Measurements from ENCODE around the gene SNX7. TPM values are rescaled to one million over a fixed set of nuclear protein-coding genes. Genes with fewer than 3 reads are reported as not detected.

SNX7 gene
- total and polyA plus RNA-seq, 10 donors: 2.3 to 11.5 (median 7.6) TPM

GRCh38 chr1:98769162-98769561 is 107.6 kb downstream of the SNX7 start:
- H3K4me3 ChIP-seq: no peak overlapping the region
- H3K36me3 ChIP-seq: no peaks in the 10 kb centered on the region
- peaks cover 0 to 8% (median 0%) of the 10 kb centered on the region in 6 donors for H3K4me1 ChIP-seq
- no peaks in the 10 kb centered on the region for H3K27me3 ChIP-seq (replicated peaks in 1 of 7)
- intact Hi-C loops (cut with DNase I; ENCODE audit: low total_unique reads): no loop called here
- no peak for DNase-seq
- TF ChIP-seq CTCF (IDR thresholded peaks at IDR 0.05 in 8 of 11, conservative IDR thresholded peaks at IDR 0.05 in 3 of 11) (no peak), POLR2AphosphoS5 (IDR thresholded peaks at IDR 0.05) (no peak), POLR2A (IDR thresholded peaks at IDR 0.05) (no peak)
- H3K9me3 ChIP-seq: no peaks in the 10 kb centered on the region
- 45 to 69% (median 53%) methylated on average over 3 of the region's 3 CpGs for WGBS, 5 donors
- H3K27ac ChIP-seq: no peak overlapping the region

- H3K27me3 ChIP-seq (replicated peaks in 1 of 7): no peaks in the 10 kb centered on the region
- H3K27ac ChIP-seq: no peak overlapping the region
- no peak for DNase-seq
- H3K9me3 ChIP-seq: peaks cover 0 to 32% (median 10%) of the 10 kb centered on the region in 8 donors
- H3K4me3 ChIP-seq: no peak overlapping the region
- 82 to 83% (median 83%) methylated on average over 2 of the region's 2 CpGs for WGBS, 5 donors
- intact Hi-C loops (cut with DNase I; ENCODE audit: low total_unique reads): no loop called here
- H3K36me3 ChIP-seq: no peaks in the 10 kb centered on the region
- TF ChIP-seq POLR2AphosphoS5 (IDR thresholded peaks at IDR 0.05): no peak
- no peak for TF ChIP-seq CTCF (IDR thresholded peaks at IDR 0.05 in 8 of 11, conservative IDR thresholded peaks at IDR 0.05 in 3 of 11)
- TF ChIP-seq POLR2A (IDR thresholded peaks at IDR 0.05): no peak
- H3K4me1 ChIP-seq: no peaks in the 10 kb centered on the region
Observed at GRCh38 chr1:98781906-98782305, 120.4 kb downstream of the SNX7 start.

- TF ChIP-seq POLR2AphosphoS5 (IDR thresholded peaks at IDR 0.05) (no peak), POLR2A (IDR thresholded peaks at IDR 0.05) (no peak), CTCF (IDR thresholded peaks at IDR 0.05 in 8 of 11, conservative IDR thresholded peaks at IDR 0.05 in 3 of 11) (no peak)
- H3K4me3 ChIP-seq: no peak overlapping the region
Observed at GRCh38 chr1:98783821-98784220, 122.3 kb downstream of the SNX7 start.

GRCh38 chr1:98791498-98791897 is 130.0 kb downstream of the SNX7 start:
- WGBS, 5 donors: 66 to 84% (median 79%) methylated on average over 6 of the region's 6 CpGs
- Histone ChIP-seq H3K27ac (no peak overlapping the region), H3K9me3 (peaks cover 0 to 6% (median 0%) of the 10 kb centered on the region in 8 donors), H3K27me3 (replicated peaks in 1 of 7) (no peaks in the 10 kb centered on the region), H3K36me3 (no peaks in the 10 kb centered on the region), H3K4me3 (no peak overlapping the region), H3K4me1 (no peaks in the 10 kb centered on the region)
- no peak for DNase-seq
- intact Hi-C loops (cut with DNase I; ENCODE audit: low total_unique reads): loop anchor here (10.0 kb wide), 1 partner anchor 393 kb away; no protein-coding TSS in a partner anchor
- no peak for TF ChIP-seq CTCF (IDR thresholded peaks at IDR 0.05 in 8 of 11, conservative IDR thresholded peaks at IDR 0.05 in 3 of 11)
- no peak for TF ChIP-seq POLR2A (IDR thresholded peaks at IDR 0.05)
- TF ChIP-seq POLR2AphosphoS5 (IDR thresholded peaks at IDR 0.05): no peak

More at GRCh38 chr1:98783821-98784220, 122.3 kb downstream of the SNX7 start:
- H3K27me3 ChIP-seq (replicated peaks in 1 of 7): no peaks in the 10 kb centered on the region
- no peak for DNase-seq
- 80 to 96% (median 89%) methylated on average over 1 to 6 of the region's 6 CpGs for WGBS, 5 donors
- no peaks in the 10 kb centered on the region for H3K4me1 ChIP-seq
- no peaks in the 10 kb centered on the region for H3K36me3 ChIP-seq
- no peak overlapping the region for H3K27ac ChIP-seq
- peaks cover 0 to 33% (median 10%) of the 10 kb centered on the region in 8 donors for H3K9me3 ChIP-seq
- intact Hi-C loops (cut with DNase I; ENCODE audit: low total_unique reads): no loop called here
